ENCODE results near the gene GET4. TPM values are rescaled to one million over a fixed set of nuclear protein-coding genes. Genes with fewer than 3 reads are reported as not detected.
A peak's percentile ranks its signal among the peaks of the same experiment; 100 is the strongest.
"Not testable (repeated sequence)": the region's sequence is repeated elsewhere in the genome, so short reads cannot be mapped to it uniquely, and the experiment has no call there.

Gene GET4
- total RNA-seq, 2 donors from 2014 or later, result 13.2 to 16.3 TPM

DNA sequence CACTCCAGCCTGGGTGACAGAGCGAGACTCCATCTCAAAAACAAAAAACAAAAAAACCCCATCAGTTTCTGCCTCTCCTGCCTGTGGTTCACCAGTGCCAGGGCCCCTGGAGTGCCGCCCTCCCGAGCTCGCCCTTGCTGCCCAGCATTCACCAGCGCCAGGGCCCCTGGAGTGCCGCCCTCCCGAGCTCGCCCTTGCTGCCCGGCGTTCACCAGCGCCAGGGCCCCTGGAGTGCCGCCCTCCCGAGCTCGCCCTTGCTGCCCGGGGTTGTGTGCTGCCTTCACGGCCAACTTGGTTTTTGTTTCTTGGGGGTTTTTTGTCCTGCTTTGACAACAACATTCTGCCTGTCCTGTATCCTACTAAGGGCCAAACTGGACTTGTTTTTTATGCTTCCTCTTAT is 13.2 kb upstream of the GET4 start:
- intact Hi-C loops (cut with DNase I), result loop anchor here in 1 of 2 donors (5.0 kb wide), 1 partner anchor 546 kb away; no protein-coding TSS in a partner anchor
- DNase-seq (ENCODE audit: low spot score), result no peak

DNA sequence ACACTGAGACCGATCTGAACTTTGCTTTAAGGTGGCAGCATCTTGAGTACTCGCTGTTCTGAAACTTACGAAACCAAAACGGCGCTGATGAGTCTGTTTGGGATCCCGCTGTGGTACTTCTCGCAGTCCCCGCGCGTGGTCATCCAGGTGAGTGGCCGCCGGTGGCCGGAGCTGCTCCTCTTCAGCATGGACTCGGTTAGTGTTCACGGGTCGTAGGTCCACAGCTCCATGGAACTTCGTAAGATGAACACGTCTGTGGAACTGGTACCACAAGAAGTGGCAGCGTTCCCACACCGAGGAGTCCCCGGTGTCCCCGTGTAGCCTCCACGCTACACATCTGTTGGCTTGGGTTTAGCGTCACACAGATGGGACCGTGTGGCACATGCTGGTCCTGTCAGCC is 10.4 kb upstream of the GET4 start:
- DNase-seq (ENCODE audit: low spot score), result no peak
- intact Hi-C loops (cut with DNase I), result loop anchor here in 1 of 2 donors (5.0 kb wide), 1 partner anchor 79 kb away; no protein-coding TSS in a partner anchor

DNA sequence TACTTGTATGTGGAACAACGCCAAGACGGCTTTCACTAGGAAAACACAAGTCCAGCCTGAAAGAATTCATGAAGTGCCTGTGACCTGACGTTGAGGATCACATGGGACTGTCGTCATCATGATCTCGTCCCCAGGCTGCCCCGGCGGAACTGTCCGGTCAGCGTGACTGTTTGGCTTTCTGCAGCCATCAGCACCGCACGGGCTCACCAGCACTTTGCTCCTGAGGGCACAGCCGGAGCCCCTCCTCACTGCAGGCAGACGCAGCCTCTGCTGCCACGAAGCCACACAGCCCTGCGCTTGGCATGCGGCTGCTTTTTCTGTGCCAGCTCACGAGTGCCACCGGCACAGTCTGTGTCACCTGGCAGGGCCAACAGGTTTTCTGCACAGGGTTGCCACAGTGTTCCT is 9.4 kb upstream of the GET4 start:
- intact Hi-C loops (cut with DNase I), result loop anchor here in 1 of 2 donors (5.0 kb wide), 1 partner anchor 80 kb away; no protein-coding TSS in a partner anchor
- DNase-seq (ENCODE audit: low spot score), result no peak

DNA sequence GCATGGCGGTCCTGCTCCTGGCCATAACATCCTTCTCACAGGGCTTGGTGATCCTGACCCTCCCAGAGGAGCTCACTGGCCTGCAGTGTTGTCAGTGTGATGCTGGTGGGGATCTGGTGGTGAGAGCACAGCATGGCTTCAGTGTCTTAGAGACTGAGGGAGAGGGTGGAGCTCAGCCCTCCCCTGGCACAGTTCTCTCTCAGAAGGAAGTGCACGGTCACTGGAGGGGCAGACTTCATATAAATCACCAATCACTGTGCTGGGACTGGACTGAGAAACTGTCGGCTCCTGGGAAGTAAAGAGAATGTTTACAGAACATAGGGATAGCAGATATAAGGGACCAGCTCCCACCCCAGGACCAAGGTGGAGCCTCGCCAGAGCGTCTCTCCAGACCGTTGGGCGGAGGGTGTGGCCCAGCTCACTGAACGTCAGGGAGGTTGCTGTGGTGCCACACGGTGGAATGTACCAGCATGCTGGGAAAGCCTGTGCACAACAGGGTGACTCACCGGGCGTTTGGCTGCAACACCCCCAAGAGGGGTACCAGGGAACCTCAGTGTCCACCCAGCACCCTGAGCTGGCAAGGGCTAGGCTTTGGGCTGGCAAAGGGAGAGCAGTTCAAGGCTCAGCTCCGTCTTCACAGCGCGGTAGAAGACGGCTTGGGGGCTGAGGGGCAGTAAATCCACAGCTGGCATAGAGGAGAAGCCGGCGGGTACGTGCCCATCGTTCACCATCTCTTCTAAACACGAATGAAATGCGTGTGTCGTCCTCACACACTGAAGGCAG is 8.8 kb upstream of the GET4 start:
- DNase-seq (ENCODE audit: low spot score), result no peak
- intact Hi-C loops (cut with DNase I), result loop anchor here in 1 of 2 donors (5.0 kb wide), 1 partner anchor 80 kb away; no protein-coding TSS in a partner anchor

DNA sequence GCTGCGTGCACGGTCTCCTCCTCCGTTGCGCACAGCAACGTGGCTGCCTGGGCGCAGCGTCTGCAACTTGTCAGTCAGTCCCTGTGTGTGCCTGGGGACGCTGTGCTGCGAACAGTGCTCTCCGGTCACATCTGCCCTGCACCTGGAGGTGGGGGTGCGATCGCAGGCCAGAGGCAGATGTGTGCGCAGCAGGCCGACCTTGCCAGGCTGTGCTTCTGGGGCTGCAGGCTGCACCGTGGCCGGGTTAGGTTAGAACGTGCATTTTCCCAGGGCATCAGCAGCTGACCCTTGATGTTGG is 8.2 kb upstream of the GET4 start:
- intact Hi-C loops (cut with DNase I), result loop anchor here in 1 of 2 donors (5.0 kb wide), 1 partner anchor 81 kb away; no protein-coding TSS in a partner anchor

DNA sequence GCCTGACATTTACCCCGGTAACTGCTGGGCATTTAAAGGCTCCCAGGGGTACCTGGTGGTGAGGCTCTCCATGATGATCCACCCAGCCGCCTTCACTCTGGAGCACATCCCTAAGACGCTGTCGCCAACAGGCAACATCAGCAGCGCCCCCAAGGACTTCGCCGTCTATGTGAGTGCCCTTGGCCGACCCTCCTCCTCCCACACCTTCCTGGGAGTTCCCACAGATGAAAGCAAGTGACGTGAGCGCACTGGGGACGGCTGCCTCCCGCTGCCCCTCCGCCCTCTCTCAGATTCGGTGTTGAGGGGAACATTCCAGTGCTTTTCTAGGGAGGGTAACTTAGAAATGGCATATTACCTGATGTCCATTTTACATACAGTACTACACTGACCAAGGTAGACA is 7.0 kb upstream of the GET4 start:
- intact Hi-C loops (cut with DNase I), result loop anchor here in 1 of 2 donors (5.0 kb wide), 1 partner anchor 82 kb away; no protein-coding TSS in a partner anchor
- no peak for DNase-seq (ENCODE audit: low spot score)

More for the DNA sequence above, 8.2 kb upstream of the GET4 start:
- DNase-seq (ENCODE audit: low spot score), result no peak

DNA sequence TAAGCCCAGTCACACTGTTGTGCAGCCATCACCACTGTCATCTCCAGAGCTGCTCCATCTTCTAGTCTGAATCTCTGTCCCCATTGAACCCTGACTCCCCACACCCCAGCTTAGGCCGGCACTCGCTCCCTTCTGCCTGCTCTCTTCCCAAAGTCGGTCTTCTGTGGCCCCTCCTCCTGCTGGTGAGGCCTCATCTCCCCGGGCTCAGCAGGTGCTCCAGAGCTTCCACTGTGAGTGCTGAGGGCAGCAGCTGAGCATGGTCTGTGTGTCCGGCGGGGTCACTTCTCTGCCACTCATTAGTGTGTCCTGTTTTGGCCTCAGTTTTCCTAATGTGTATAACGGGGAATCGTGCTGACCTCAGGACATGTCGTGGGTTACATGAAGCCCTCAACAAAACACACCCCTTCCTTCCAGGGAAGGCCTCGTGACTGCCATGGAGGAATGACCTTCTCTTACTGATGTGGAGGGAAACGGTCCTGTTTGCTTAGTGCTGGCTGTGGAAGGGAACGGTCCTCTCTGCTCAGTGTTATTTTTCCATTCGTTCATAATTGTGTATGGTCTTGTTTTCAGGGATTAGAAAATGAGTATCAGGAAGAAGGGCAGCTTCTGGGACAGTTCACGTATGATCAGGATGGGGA is 4.3 kb upstream of the GET4 start:
- DNase-seq (ENCODE audit: low spot score), result peak; percentile 76
- intact Hi-C loops (cut with DNase I), result loop anchor here (2.0 to 5.0 kb wide), 2 partner anchors 47 to 85 kb away; no protein-coding TSS in a partner anchor

DNA sequence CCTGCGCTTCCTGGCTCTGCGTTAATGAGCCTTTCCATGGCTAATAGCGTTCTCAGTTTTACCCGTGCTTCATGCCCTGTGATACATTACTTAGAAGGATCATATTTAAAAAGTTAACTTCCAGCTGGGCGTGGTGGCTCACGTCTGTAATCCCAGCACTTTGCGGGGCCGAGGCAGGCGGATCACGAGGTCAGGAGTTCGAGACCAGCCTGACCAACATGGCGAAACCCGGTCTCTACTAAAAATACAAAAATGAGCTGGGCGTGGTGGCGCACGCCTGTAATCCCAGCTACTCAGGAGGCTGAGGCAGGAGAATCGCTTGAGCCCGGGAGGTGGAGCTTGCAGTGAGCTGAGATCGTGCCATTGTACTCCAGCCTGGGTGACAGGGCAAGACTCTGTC is 3.7 kb upstream of the GET4 start:
- DNase-seq (ENCODE audit: low spot score), result not testable (repeated sequence)
- intact Hi-C loops (cut with DNase I), result loop anchor here (2.0 to 5.0 kb wide), 2 partner anchors 48 to 85 kb away; no protein-coding TSS in a partner anchor

DNA sequence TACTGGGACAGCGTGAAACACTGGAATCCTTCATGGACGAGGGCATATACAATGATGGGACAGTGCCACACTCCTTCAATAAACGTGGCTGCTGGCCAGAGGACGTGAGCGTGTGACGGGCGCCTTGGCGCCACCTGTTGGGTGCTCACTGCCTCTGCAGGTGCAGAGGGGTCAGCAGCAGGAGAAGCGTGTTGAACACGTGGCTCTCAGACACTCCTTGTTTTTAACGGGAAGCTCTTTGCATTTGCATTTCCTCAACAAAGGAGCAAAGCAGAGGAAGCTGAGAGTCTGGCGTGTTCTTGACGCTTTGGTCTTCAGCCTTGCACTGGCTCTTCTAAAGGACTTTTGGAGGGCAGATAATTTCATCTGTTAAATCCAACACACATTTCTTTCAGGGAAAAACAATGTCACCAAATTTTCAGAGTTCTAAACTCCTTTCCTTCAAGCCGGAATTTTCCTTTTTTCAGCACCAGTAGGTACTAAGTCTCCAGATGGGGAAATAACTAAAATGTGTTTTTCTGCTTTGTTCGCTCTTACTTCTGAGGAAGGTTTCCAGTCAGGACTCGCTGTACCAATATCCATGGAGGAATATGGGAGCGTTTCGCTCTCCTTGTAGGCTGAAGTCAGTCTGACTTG is 2.9 kb upstream of the GET4 start:
- peak; percentile 92 for DNase-seq (ENCODE audit: low spot score)
- intact Hi-C loops (cut with DNase I), result loop anchor here (2.0 to 5.0 kb wide), 2 partner anchors 49 to 86 kb away; no protein-coding TSS in a partner anchor

DNA sequence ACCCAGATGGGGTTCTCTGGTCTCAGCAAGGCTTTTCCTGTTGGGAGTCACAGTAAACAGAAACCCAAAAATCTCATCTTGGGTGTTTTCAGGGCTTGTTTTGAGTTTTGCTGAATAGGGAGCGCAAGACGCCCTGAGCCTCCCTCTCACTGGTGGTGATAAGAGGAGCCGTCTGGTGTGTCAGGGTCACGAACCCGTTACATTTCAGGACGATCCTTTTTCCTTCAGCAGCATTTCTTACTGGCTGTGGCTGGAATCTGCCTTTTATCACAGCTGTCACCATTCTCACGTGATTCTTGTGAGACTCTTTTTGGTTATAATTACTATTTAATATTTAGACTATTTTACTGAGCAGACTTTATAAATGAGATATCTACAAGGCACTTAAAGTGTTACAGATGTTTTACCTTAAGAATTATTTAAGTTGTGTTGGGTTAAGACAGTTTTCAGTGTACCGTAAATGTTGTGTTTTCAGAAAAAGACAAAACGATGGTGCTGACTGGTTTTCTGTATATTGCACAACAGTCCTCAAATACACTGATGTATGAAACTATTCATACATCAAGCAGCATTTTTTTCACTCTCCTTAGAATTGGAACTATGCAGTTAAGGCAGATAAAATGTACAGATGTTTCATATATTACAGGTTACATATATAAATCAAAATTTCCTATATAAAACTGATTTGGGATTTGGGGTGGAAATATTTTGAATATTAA is 2.2 kb upstream of the GET4 start:
- intact Hi-C loops (cut with DNase I), result loop anchor here in 1 of 2 donors (5.0 kb wide), 1 partner anchor 87 kb away; no protein-coding TSS in a partner anchor

DNA sequence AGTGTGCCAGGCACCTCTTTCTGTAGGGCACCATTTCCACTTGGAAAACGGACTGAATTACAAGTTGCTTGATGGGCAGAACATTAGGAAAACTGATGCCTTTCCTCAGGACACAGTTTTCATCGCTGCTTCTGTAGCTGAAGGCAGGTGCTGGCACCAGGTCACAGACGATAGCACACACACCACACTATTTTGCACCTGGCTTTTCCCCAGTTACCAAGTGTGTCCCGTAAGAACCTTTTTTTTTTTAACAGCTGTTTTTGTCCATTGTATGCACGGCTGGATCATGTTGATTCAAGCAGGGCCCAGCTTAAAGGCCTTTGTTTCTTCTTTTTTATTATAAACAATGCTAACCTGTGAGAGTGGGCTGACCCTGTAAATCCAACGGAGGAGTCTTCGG is 1.3 kb upstream of the GET4 start:
- intact Hi-C loops (cut with DNase I), result loop anchor here in 1 of 2 donors (5.0 kb wide), 1 partner anchor 763 kb away; no protein-coding TSS in a partner anchor
- no peak for DNase-seq (ENCODE audit: low spot score)

More for the DNA sequence above, 2.2 kb upstream of the GET4 start:
- no peak for DNase-seq (ENCODE audit: low spot score)

DNA sequence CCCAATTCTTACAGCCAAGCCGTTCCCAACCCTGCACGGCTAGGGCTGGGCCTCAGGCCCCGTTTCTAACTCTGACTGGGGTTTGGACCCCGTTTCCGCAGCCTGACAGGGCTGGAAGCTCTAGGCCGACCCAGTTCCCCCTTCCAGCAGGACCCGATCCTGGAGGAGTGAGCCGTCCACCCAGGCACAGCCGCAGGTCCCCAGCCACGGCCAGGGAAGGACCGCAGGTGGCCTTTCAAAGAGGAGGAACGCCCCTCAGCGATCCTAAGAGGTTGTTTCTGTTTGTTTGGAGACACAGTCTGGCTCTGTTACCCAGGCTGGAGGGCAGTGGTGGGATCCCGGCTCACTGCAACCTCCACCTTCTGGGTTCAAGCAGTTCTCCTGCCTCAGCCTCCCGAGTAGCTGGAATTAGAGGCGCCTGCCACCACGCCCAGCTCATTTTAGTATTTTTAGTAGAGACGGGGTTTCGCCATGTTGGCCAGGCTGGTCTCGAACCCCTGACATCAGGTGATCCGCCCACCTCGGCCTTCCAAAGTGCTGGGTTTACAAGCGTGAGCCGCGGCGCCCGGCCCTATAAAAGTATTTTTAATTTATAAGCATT is 778 bp upstream of the GET4 start:
- DNase-seq (ENCODE audit: low spot score), result peak; percentile 81
- intact Hi-C loops (cut with DNase I), result loop anchor here in 1 of 2 donors (5.0 kb wide), 1 partner anchor 763 kb away; no protein-coding TSS in a partner anchor

DNA sequence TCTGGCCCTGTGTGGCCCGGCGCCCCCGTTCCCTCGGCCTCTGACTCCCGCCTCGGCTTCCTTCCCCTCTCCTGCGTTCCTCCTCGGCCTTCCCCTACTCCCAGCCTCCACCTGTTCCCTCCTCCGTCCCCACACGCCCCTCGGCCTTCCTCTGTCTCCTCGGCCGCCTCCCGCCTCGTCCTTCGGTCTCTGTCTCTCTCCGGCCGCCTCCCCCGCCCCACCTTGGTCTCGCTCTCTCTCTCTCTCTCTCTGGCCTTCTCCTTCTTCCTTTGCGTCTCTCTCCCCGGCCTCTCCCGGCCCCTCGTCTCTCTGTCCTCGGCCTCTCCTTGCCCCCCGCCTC is 588 bp downstream of the GET4 start:
- DNase-seq (ENCODE audit: low spot score), result no peak
- intact Hi-C loops (cut with DNase I), result loop anchor here in 1 of 2 donors (5.0 kb wide), 1 partner anchor 765 kb away; no protein-coding TSS in a partner anchor

DNA sequence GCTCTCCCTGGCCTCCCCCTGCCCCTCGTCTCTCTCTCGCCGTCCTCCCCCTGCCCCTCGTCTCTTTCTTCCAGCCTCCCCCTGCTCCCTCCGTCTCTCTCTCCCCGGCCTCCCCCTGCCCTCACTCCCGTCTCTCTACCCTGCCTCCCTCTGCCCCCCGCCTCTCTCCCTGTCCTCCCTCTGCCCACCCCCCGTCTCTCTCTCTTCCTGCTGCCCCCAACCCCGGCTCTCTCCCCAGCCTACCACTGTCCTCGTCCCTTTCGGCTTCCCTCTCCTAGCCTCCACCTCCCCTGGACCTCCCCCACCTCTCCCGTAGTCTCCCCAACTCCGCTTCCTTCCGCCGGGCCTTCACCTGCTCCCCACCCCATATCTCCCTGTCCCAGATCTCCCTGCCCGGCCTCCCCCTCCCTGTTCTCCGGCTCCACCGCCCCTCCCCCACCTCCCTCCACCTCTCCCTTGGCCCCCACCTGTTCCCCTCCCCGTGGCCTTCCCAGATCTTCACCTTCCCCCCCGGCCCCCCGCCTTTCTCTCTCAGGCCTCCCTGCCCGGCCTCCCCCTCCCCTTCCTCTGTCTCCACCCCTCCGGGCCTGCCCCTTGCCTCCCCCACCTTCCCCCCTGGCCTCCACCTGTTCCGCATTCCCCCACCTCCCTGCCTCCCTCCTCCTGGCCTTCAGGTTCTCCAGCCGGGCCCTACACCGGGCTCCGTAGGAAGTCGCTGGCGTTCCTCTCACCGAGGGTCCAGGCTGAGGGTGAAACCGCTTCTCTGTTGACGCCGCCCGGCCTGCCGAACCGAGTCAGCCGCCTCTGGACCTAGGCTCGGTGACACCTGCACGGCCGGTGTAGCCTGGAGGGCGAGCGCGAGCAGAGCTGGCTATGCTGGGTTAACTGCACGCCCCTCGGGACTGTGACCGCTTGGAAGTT is 1.2 kb downstream of the GET4 start:
- intact Hi-C loops (cut with DNase I), result loop anchor here in 1 of 2 donors (5.0 kb wide), 1 partner anchor 765 kb away; no protein-coding TSS in a partner anchor
- no peak for DNase-seq (ENCODE audit: low spot score)

DNA sequence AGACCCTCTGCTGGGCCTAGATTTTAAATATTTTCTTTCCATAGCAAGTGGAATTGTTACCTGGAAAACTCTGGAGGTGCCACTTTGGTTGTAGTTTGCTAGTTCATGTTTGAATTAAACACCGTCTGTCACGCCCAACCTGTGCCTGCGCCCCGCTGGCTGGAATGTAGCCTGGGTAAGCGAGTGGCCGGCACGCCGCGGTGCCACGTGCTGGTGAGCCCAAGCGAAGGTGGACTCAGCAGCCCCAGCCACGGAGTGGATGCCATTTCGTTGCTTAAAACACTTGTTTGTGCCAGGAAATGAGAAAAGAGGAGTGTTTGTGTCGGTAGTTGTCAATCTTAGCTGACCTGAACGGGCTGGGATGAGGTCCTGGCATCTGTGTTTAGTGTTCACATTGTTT is 2.7 kb downstream of the GET4 start:
- intact Hi-C loops (cut with DNase I), result loop anchor here in 1 of 2 donors (5.0 kb wide), 1 partner anchor 767 kb away; no protein-coding TSS in a partner anchor
- no peak for DNase-seq (ENCODE audit: low spot score)

DNA sequence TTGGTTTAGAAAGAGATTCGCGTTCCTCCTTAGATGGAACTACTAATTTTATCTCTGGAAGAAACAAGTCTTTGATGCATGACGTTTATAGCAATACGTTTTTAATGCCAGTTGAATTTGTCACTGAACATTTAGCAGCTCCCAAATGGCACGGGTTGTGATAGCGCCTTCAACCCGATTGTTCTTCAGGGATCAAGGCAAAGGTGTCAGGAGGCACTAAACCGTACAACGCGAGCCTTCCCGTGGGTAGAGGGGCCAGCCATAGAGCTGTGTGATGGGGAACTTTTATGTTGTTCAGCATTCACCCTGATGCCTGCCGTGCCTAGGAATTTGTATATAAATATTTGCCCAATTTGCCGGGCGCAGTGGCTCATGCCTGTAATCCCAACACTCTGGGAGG is 3.4 kb downstream of the GET4 start:
- DNase-seq (ENCODE audit: low spot score), result no peak
- intact Hi-C loops (cut with DNase I), result loop anchor here in 1 of 2 donors (5.0 kb wide), 1 partner anchor 767 kb away; no protein-coding TSS in a partner anchor

DNA sequence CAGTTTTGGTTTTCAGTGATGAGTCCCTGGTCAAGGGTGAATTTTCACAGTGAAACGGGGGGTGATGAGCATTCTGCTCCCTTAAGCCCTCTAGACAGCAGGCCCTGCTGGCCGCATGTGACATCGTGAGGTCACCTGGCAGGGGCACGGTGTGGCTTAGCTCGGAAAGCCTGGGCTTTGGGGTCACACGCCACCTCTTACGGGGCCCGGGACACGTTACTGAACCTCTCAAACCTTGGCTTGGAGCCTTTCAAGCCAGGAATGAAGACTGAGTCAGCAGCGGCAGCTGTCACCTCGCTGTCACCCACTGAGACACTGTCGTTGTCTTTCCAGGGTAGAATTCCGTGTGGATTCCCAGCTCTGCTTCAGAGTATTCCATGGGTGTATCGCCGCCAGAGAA is 4.1 kb downstream of the GET4 start:
- no peak for DNase-seq (ENCODE audit: low spot score)
- intact Hi-C loops (cut with DNase I), result no loop called here

Measured in posterior vena cava (tissue), 2 donors.